Measurements from ENCODE around the gene DNAJC6. TPM values are rescaled to one million over a fixed set of nuclear protein-coding genes. Genes with fewer than 3 reads are reported as not detected.

DNAJC6 gene
- total RNA-seq, 6 donors from 2014 or later: 3.5 to 5.9 (median 5.2) TPM

GRCh38 chr1:65317866-65318653 is 8.7 kb downstream of the DNAJC6 start:
- Histone ChIP-seq H3K27me3 (no peaks in the 10 kb centered on the region), H3K4me3 (no peak overlapping the region), H3K4me1 (no peaks in the 10 kb centered on the region), H3K9me3 (no peaks in the 10 kb centered on the region), H3K36me3 (no peaks in the 10 kb centered on the region), H3K27ac (no peak overlapping the region)
- 92 to 96% methylated on average over 5 of the region's 5 CpGs for WGBS, 2 donors
- ATAC-seq (ENCODE audit: low FRiP score in 2 of 2) (no peak), DNase-seq (no peak)
- TF ChIP-seq POLR2A (IDR thresholded peaks at IDR 0.05) (no peak), CTCF (IDR thresholded peaks at IDR 0.05) (no peak), EP300 (IDR thresholded peaks at IDR 0.05) (no peak), POLR2AphosphoS5 (IDR thresholded peaks at IDR 0.05) (no peak)

- Histone ChIP-seq H3K36me3 (no peaks in the 10 kb centered on the region), H3K9me3 (no peaks in the 10 kb centered on the region), H3K27ac (no peak overlapping the region), H3K4me1 (no peaks in the 10 kb centered on the region), H3K27me3 (no peaks in the 10 kb centered on the region), H3K4me3 (no peak overlapping the region)
- WGBS, 2 donors: 94 to 96% methylated on average over 3 of the region's 3 CpGs
- TF ChIP-seq EP300 (IDR thresholded peaks at IDR 0.05): no peak
- no peak for TF ChIP-seq POLR2AphosphoS5 (IDR thresholded peaks at IDR 0.05)
- TF ChIP-seq CTCF (IDR thresholded peaks at IDR 0.05): no peak
- no peak for TF ChIP-seq POLR2A (IDR thresholded peaks at IDR 0.05)
- no peak for ATAC-seq (ENCODE audit: low FRiP score in 2 of 2)
- DNase-seq: no peak
These were observed 9.8 kb downstream of the DNAJC6 start for GRCh38 chr1:65319141-65319540.

GRCh38 chr1:65319754-65320153 is 10.4 kb downstream of the DNAJC6 start:
- DNase-seq (no peak), ATAC-seq (ENCODE audit: low FRiP score in 2 of 2) (no peak)
- no peaks in the 10 kb centered on the region for H3K36me3 ChIP-seq
- no peaks in the 10 kb centered on the region for H3K27me3 ChIP-seq
- H3K4me1 ChIP-seq: no peaks in the 10 kb centered on the region
- H3K27ac ChIP-seq: no peak overlapping the region
- no peak for TF ChIP-seq POLR2AphosphoS5 (IDR thresholded peaks at IDR 0.05)
- no peak for TF ChIP-seq CTCF (IDR thresholded peaks at IDR 0.05)
- TF ChIP-seq POLR2A (IDR thresholded peaks at IDR 0.05): no peak
- no peak for TF ChIP-seq EP300 (IDR thresholded peaks at IDR 0.05)
- H3K9me3 ChIP-seq: no peaks in the 10 kb centered on the region
- WGBS, 2 donors: 88 to 100% methylated on average over 1 of the region's 1 CpG
- no peak overlapping the region for H3K4me3 ChIP-seq

- H3K27ac ChIP-seq: no peak overlapping the region
- H3K4me3 ChIP-seq: no peak overlapping the region
- WGBS, 2 donors: 35 to 47% methylated on average over 2 of the region's 2 CpGs
- no peak for DNase-seq
- no peaks in the 10 kb centered on the region for H3K27me3 ChIP-seq
- no peaks in the 10 kb centered on the region for H3K9me3 ChIP-seq
- no peak for ATAC-seq (ENCODE audit: low FRiP score in 2 of 2)
- no peaks in the 10 kb centered on the region for H3K36me3 ChIP-seq
- H3K4me1 ChIP-seq: no peaks in the 10 kb centered on the region
- no peak for TF ChIP-seq POLR2A (IDR thresholded peaks at IDR 0.05)
- no peak for TF ChIP-seq POLR2AphosphoS5 (IDR thresholded peaks at IDR 0.05)
- no peak for TF ChIP-seq CTCF (IDR thresholded peaks at IDR 0.05)
These were observed 12.5 kb downstream of the DNAJC6 start for GRCh38 chr1:65321879-65322278.

GRCh38 chr1:65323246-65323645 is 13.9 kb downstream of the DNAJC6 start:
- WGBS, 2 donors: 52 to 60% methylated on average over 5 of the region's 5 CpGs
- Histone ChIP-seq H3K4me3 (no peak overlapping the region), H3K36me3 (no peaks in the 10 kb centered on the region), H3K27me3 (no peaks in the 10 kb centered on the region), H3K9me3 (no peaks in the 10 kb centered on the region), H3K4me1 (no peaks in the 10 kb centered on the region), H3K27ac (no peak overlapping the region)
- DNase-seq (no peak), ATAC-seq (ENCODE audit: low FRiP score in 2 of 2) (no peak)
- no peak for TF ChIP-seq POLR2A (IDR thresholded peaks at IDR 0.05)
- no peak for TF ChIP-seq CTCF (IDR thresholded peaks at IDR 0.05)
- TF ChIP-seq EP300 (IDR thresholded peaks at IDR 0.05): no peak
- TF ChIP-seq POLR2AphosphoS5 (IDR thresholded peaks at IDR 0.05): no peak
